ENCODE data around the gene PLXNA3.

Gene PLXNA3

GRCh38 chrX:154505734-154506133 is 47.7 kb downstream of the PLXNA3 start:
- TF ChIP-seq CTCF (IDR thresholded peaks at IDR 0.05; ENCODE audit: low read depth, low read length, missing control alignments), result no peak
- DNase-seq (ENCODE audit: low read depth), result no peak
- H3K4me3 ChIP-seq (ENCODE audit: low read depth, low read length), result no peak overlapping the region
- in situ Hi-C loops (cut with HindIII; ENCODE audit: low sequenced_read_pairs), result no loop called here

DNA sequence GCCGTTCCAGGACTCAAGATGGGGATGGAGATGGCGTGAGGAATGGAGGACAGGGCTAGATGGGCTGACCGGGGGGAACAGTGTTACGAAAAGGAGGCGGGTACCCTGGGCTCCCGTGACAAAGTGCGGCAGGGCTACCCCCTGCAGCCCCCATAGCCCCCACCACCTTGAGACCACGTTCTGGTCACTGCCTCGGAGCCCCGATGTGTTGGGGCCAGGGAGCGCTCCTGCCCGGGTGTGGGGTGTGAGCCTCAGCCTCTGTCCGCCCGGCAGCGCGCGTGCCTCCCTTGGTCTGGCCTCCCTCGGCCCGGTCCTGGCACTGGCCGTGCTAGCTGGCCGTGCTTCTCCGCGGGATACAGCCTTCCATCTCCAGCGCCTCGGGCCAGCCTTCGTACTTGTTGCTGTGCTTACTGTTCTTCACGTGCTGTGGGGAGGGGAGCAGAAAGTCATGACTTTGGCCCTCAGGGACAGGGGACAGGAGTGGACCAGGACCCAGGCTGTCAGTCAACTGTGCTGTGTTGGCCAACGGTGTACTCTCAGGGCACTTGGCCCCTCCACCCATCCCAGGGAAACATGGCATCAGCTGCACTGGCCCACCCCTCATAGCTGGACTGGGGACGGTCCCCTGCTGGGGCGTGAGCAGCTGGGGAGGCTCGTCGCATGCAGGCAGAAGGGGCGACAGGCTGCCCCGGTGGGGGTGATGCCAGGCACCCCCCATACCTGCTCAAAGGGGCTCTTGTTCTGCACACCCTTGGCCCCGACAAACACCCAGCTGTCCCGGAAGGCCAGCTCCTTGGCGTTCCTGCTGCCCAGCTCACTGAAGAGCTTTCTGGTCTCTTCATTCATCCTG is 48.6 kb downstream of the PLXNA3 start:
- TF ChIP-seq CTCF (IDR thresholded peaks at IDR 0.05; ENCODE audit: low read depth, low read length, missing control alignments), result no peak
- H3K4me3 ChIP-seq (ENCODE audit: low read depth, low read length), result no peak overlapping the region
- in situ Hi-C loops (cut with HindIII; ENCODE audit: low sequenced_read_pairs), result no loop called here
- DNase-seq (ENCODE audit: low read depth), result no peak

- in situ Hi-C loops (cut with HindIII; ENCODE audit: low sequenced_read_pairs), result no loop called here
- no peak for DNase-seq (ENCODE audit: low read depth)
- no peak for TF ChIP-seq CTCF (IDR thresholded peaks at IDR 0.05; ENCODE audit: low read depth, low read length, missing control alignments)
- no peak overlapping the region for H3K4me3 ChIP-seq (ENCODE audit: low read depth, low read length)
Measured at GRCh38 chrX:154507673-154508383, 49.7 kb downstream of the PLXNA3 start.

DNA sequence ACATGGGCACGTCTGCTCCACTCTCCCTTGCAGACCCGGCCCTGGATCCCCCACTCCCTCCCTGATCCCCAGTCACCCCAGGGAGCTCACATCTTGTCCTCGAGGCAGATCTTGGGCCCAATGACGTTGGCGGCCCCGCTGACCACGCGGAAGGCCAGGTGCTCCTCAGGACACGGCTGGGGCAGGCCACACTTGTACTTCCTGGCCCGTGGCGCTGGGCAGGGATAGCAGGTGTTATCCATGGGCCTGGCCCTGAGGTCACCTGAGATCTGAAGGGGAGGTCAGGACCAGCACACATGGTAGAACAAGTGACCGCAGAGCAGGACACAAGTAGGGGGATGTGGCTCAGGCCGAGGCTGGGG is 50.3 kb downstream of the PLXNA3 start:
- no peak overlapping the region for H3K4me3 ChIP-seq (ENCODE audit: low read depth, low read length)
- DNase-seq (ENCODE audit: low read depth), result no peak
- no peak for TF ChIP-seq CTCF (IDR thresholded peaks at IDR 0.05; ENCODE audit: low read depth, low read length, missing control alignments)
- in situ Hi-C loops (cut with HindIII; ENCODE audit: low sequenced_read_pairs), result no loop called here

- in situ Hi-C loops (cut with HindIII; ENCODE audit: low sequenced_read_pairs), result no loop called here
- no peak for TF ChIP-seq CTCF (IDR thresholded peaks at IDR 0.05; ENCODE audit: low read depth, low read length, missing control alignments)
Measured at GRCh38 chrX:154509455-154509854, 51.4 kb downstream of the PLXNA3 start.

DNA sequence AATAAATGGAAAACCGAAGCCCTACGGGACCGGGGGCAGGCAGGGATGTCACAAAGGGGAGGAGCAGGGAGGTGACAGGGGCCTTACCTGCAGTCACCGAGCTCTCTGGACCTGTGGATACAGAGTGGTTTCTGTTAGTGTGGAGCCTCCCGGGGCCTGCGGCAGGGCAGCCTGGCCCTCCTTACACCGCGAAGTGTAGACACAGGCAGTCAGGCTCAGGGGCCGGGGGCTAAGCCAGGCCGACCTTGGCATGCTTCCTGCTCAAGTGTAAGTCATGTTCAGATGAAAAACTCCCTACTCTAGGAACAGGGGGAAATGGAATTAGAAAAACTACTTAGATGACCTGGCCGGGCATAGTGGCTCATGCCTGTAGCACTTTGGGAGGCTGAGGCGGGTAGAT is 53.7 kb downstream of the PLXNA3 start:
- DNase-seq (ENCODE audit: low read depth), result no peak
- no peak for TF ChIP-seq CTCF (IDR thresholded peaks at IDR 0.05; ENCODE audit: low read depth, low read length, missing control alignments)
- no peak overlapping the region for H3K4me3 ChIP-seq (ENCODE audit: low read depth, low read length)
- in situ Hi-C loops (cut with HindIII; ENCODE audit: low sequenced_read_pairs), result no loop called here

More at GRCh38 chrX:154509455-154509854, 51.4 kb downstream of the PLXNA3 start:
- no peak for DNase-seq (ENCODE audit: low read depth)
- no peak overlapping the region for H3K4me3 ChIP-seq (ENCODE audit: low read depth, low read length)
